ENCODE measurements around the gene PTPRO. TPM values are rescaled to one million over a fixed set of nuclear protein-coding genes. Genes with fewer than 3 reads are reported as not detected.
"Not testable (repeated sequence)": the region's sequence is repeated elsewhere in the genome, so short reads cannot be mapped to it uniquely, and the experiment has no call there.

Gene PTPRO
- total RNA-seq, 1 donor from 2014 or later: 0.74 TPM

GRCh38 chr12:15613981-15614380, 291.7 kb downstream of the PTPRO start:
- no peaks in the 10 kb centered on the region for H3K9me3 Mint-ChIP-seq (ENCODE audit: unreplicated experiment)
- H3K4me1 Mint-ChIP-seq (ENCODE audit: unreplicated experiment): no peaks in the 10 kb centered on the region
- no peak for TF ChIP-seq CTCF (IDR thresholded peaks at IDR 0.05; ENCODE audit: unreplicated experiment)
- DNase-seq (ENCODE audit: low spot score): no peak
- H3K36me3 Mint-ChIP-seq (ENCODE audit: low read depth, unreplicated experiment): no peaks in the 10 kb centered on the region
- H3K27me3 Mint-ChIP-seq (ENCODE audit: unreplicated experiment): no peaks in the 10 kb centered on the region
- H3K27ac Mint-ChIP-seq (ENCODE audit: unreplicated experiment): no peak overlapping the region
- H3K4me3 Mint-ChIP-seq (ENCODE audit: unreplicated experiment): no peak overlapping the region

- not testable (repeated sequence) for H3K36me3 Mint-ChIP-seq (ENCODE audit: low read depth, unreplicated experiment); H3K27ac Mint-ChIP-seq (ENCODE audit: unreplicated experiment); H3K27me3 Mint-ChIP-seq (ENCODE audit: unreplicated experiment); DNase-seq (ENCODE audit: low spot score); H3K9me3 Mint-ChIP-seq (ENCODE audit: unreplicated experiment); H3K4me1 Mint-ChIP-seq (ENCODE audit: unreplicated experiment); H3K4me3 Mint-ChIP-seq (ENCODE audit: unreplicated experiment)
Observed at GRCh38 chr12:15616495-15616894, 294.2 kb downstream of the PTPRO start.

GRCh38 chr12:15620741-15621539, 298.6 kb downstream of the PTPRO start:
- H3K27ac Mint-ChIP-seq (ENCODE audit: unreplicated experiment): no peak overlapping the region
- no peaks in the 10 kb centered on the region for H3K36me3 Mint-ChIP-seq (ENCODE audit: low read depth, unreplicated experiment)
- H3K4me1 Mint-ChIP-seq (ENCODE audit: unreplicated experiment): no peaks in the 10 kb centered on the region
- no peak for DNase-seq (ENCODE audit: low spot score)
- no peaks in the 10 kb centered on the region for H3K9me3 Mint-ChIP-seq (ENCODE audit: unreplicated experiment)
- no peak for TF ChIP-seq CTCF (IDR thresholded peaks at IDR 0.05; ENCODE audit: unreplicated experiment)
- H3K4me3 Mint-ChIP-seq (ENCODE audit: unreplicated experiment): no peak overlapping the region
- no peaks in the 10 kb centered on the region for H3K27me3 Mint-ChIP-seq (ENCODE audit: unreplicated experiment)

GRCh38 chr12:15625075-15625474, 302.8 kb downstream of the PTPRO start:
- Mint-ChIP-seq H3K27ac (ENCODE audit: unreplicated experiment) (no peak overlapping the region), H3K36me3 (ENCODE audit: low read depth, unreplicated experiment) (no peaks in the 10 kb centered on the region), H3K9me3 (ENCODE audit: unreplicated experiment) (no peaks in the 10 kb centered on the region), H3K4me1 (ENCODE audit: unreplicated experiment) (no peaks in the 10 kb centered on the region), H3K27me3 (ENCODE audit: unreplicated experiment) (peaks cover 1% of the 10 kb centered on the region), H3K4me3 (ENCODE audit: unreplicated experiment) (no peak overlapping the region)
- DNase-seq (ENCODE audit: low spot score): no peak
- TF ChIP-seq CTCF (IDR thresholded peaks at IDR 0.05; ENCODE audit: unreplicated experiment): no peak

GRCh38 chr12:15627995-15628945, 306.0 kb downstream of the PTPRO start:
- H3K36me3 Mint-ChIP-seq (ENCODE audit: low read depth, unreplicated experiment): no peaks in the 10 kb centered on the region
- no peak overlapping the region for H3K4me3 Mint-ChIP-seq (ENCODE audit: unreplicated experiment)
- H3K27me3 Mint-ChIP-seq (ENCODE audit: unreplicated experiment): peaks cover 1% of the 10 kb centered on the region
- H3K9me3 Mint-ChIP-seq (ENCODE audit: unreplicated experiment): no peaks in the 10 kb centered on the region
- peaks cover 5% of the 10 kb centered on the region for H3K4me1 Mint-ChIP-seq (ENCODE audit: unreplicated experiment)
- no peak for DNase-seq (ENCODE audit: low spot score)
- TF ChIP-seq CTCF (IDR thresholded peaks at IDR 0.05; ENCODE audit: unreplicated experiment): no peak
- H3K27ac Mint-ChIP-seq (ENCODE audit: unreplicated experiment): no peak overlapping the region

All from endothelial cell (in vitro differentiated cells).